Keratinocyte (primary cell): ENCODE results near the gene ARL11.

Experiments
- EZH2 ChIP-seq: IDR thresholded peaks from one replicate; pipeline ENCODE4 v1.6.1; 2012; ENCODE audit warnings: inconsistent platforms, mild to moderate bottlenecking, low read length, moderate library complexity
- TF ChIP-seq, protein P1 (sequence below), 3 experiments: IDR thresholded peaks in 1 of 3; conservative IDR thresholded peaks in 1 of 3; optimal IDR thresholded peaks in 1 of 3; 2 replicates in 2 of 3; 3 replicates in 1 of 3; pipeline versions ENCODE3 to v1.5.1; 2011; ENCODE audit warnings: low read length in 3 of 3, mild to moderate bottlenecking in 3 of 3, moderate library complexity in 2 of 3, control low read depth in 1 of 3, inconsistent platforms in 1 of 3; ENCODE audit not compliant: insufficient read depth in 2 of 3; ENCODE audit errors: extremely low read depth in 1 of 3

DNA sequence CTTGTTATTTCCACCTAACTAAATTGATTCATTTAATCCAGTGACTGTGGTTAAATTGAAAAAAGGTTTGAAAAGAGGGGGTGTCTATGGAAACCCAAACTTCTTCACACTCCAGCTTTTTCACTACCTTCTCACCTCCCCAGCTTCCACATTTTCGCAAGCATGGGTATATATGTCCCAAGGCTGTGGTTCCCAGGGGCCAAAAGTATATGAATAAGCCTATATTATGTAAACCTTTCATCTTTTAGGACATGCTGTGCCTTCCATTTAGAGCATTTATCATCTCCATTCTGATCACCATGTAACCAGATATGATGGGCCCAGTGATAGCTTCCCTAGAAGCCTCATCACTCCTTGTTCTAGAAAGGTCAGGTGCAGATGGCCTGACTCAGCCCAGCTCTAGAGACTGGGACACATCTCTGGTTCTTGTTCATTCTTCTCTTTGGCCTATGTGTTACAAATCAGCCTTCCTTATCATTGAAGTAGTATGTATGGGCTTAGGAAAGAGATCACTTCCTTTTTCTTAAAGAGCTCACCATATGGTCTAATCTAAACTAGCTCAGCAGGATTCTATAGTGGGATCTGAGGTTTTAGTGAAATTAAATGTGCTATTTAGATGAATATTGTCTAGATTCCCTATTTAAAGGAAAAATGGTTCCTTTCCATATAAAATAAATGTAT lies 19.5 kb upstream of the ARL11 start:
- TF ChIP-seq, protein P1, sequence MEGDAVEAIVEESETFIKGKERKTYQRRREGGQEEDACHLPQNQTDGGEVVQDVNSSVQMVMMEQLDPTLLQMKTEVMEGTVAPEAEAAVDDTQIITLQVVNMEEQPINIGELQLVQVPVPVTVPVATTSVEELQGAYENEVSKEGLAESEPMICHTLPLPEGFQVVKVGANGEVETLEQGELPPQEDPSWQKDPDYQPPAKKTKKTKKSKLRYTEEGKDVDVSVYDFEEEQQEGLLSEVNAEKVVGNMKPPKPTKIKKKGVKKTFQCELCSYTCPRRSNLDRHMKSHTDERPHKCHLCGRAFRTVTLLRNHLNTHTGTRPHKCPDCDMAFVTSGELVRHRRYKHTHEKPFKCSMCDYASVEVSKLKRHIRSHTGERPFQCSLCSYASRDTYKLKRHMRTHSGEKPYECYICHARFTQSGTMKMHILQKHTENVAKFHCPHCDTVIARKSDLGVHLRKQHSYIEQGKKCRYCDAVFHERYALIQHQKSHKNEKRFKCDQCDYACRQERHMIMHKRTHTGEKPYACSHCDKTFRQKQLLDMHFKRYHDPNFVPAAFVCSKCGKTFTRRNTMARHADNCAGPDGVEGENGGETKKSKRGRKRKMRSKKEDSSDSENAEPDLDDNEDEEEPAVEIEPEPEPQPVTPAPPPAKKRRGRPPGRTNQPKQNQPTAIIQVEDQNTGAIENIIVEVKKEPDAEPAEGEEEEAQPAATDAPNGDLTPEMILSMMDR (optimal IDR thresholded peaks at IDR 0.05 in 1 of 3, IDR thresholded peaks at IDR 0.05 in 1 of 3, conservative IDR thresholded peaks at IDR 0.05 in 1 of 3; ENCODE audit: extremely low read depth in 1 of 3, insufficient read depth in 2 of 3, low read length in 3 of 3) = no peak
- TF ChIP-seq EZH2 = no peak
